ENCODE results near the gene SLC25A43. TPM values are rescaled to one million over a fixed set of nuclear protein-coding genes. Genes with fewer than 3 reads are reported as not detected.

SLC25A43 gene
- total and polyA plus RNA-seq, 2 of the 4 experiments (the other 2 are of a cell fraction), result 12.3 to 12.5 TPM

DNA sequence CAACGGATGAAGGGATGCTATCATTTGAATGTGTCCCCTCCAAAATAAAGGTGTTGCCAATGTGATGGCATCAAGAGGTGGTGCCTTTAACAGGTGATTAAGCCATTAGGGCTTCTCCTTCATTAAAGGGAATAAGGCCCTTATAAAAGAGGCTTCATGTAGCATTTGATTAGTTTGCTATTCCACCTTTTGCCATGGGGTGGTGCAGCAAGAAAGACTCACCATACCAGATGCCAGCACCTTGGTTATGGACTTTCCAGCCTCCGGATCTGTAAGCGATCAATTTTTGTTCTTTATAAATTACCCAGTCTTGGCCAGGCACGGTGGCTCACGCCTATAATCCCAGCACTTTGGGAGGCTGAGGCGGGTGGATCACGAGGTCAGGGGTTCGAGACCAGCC is 7.9 kb upstream of the SLC25A43 start:
- no peak overlapping the region for H3K14ac ChIP-seq (replicated peaks; ENCODE audit: low read depth, low read length)
- in situ Hi-C loops (cut with MboI; ENCODE audit: low sequenced_read_pairs), result no loop called here
- H3K4me1 ChIP-seq (ENCODE audit: control insufficient read depth, insufficient read depth, low read length), result no peaks in the 10 kb centered on the region
- no peak overlapping the region for H2BK120ac ChIP-seq (ENCODE audit: low read depth, low read length)
- no peak overlapping the region for H3K23ac ChIP-seq (ENCODE audit: low read depth, low read length)
- no peak overlapping the region for H3K4ac ChIP-seq (ENCODE audit: low read depth, low read length)
- no peaks in the 10 kb centered on the region for H3K9me3 ChIP-seq (ENCODE audit: control insufficient read depth, insufficient read depth, low read length)
- DNase-seq, result peak; percentile 25
- no peak overlapping the region for H2BK20ac ChIP-seq (ENCODE audit: low read depth, low read length)
- H2AK9ac ChIP-seq (replicated peaks; ENCODE audit: low read depth, low read length, poor library complexity), result no peak overlapping the region
- ChIA-PET POLR2A (ENCODE audit: unreplicated experiment) (no interaction called here), CTCF (interaction anchor here (1.2 kb wide), 1 partner anchor 121 kb away, joined by 3 read pairs; no protein-coding TSS in a partner anchor)
- TF ChIP-seq MAFK (IDR thresholded peaks at IDR 0.05; ENCODE audit: low read depth, low read length) (no peak), SMC3 (IDR thresholded peaks at IDR 0.05; ENCODE audit: low read depth, low read length) (peak; percentile 18; the same call in 1 of the 2 replicates), RCOR1 (IDR thresholded peaks at IDR 0.05; ENCODE audit: insufficient replicate concordance, low read length) (no peak), NFE2L2 (IDR thresholded peaks at IDR 0.05; ENCODE audit: low read depth, low read length) (no peak), POLR2A (IDR thresholded peaks at IDR 0.05; ENCODE audit: low read depth, low read length) (no peak), MXI1 (IDR thresholded peaks at IDR 0.05; ENCODE audit: borderline replicate concordance, low read depth, low read length) (no peak), RAD21 (IDR thresholded peaks at IDR 0.05; ENCODE audit: low read length) (peak; percentile 26; the same call in 1 of the 2 replicates), RFX5 (IDR thresholded peaks at IDR 0.05; ENCODE audit: low read depth, low read length) (no peak), FOS (IDR thresholded peaks at IDR 0.05; ENCODE audit: low read depth, low read length) (no peak), BHLHE40 (IDR thresholded peaks at IDR 0.05; ENCODE audit: low read depth, low read length) (no peak), MAZ (IDR thresholded peaks at IDR 0.05; ENCODE audit: borderline replicate concordance, low read depth, low read length) (no peak), CHD1 (IDR thresholded peaks at IDR 0.05; ENCODE audit: low read depth, low read length) (no peak), CEBPB (IDR thresholded peaks at IDR 0.05; ENCODE audit: low read depth, low read length) (no peak)
- TF ChIP-seq, protein P1, sequence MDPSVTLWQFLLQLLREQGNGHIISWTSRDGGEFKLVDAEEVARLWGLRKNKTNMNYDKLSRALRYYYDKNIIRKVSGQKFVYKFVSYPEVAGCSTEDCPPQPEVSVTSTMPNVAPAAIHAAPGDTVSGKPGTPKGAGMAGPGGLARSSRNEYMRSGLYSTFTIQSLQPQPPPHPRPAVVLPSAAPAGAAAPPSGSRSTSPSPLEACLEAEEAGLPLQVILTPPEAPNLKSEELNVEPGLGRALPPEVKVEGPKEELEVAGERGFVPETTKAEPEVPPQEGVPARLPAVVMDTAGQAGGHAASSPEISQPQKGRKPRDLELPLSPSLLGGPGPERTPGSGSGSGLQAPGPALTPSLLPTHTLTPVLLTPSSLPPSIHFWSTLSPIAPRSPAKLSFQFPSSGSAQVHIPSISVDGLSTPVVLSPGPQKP (IDR thresholded peaks at IDR 0.05; ENCODE audit: borderline replicate concordance, low read depth, low read length), result no peak
- TF ChIP-seq, protein P2, sequence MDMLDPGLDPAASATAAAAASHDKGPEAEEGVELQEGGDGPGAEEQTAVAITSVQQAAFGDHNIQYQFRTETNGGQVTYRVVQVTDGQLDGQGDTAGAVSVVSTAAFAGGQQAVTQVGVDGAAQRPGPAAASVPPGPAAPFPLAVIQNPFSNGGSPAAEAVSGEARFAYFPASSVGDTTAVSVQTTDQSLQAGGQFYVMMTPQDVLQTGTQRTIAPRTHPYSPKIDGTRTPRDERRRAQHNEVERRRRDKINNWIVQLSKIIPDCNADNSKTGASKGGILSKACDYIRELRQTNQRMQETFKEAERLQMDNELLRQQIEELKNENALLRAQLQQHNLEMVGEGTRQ (IDR thresholded peaks at IDR 0.05; ENCODE audit: low read depth, low read length), result no peak
- TF ChIP-seq, protein P3, sequence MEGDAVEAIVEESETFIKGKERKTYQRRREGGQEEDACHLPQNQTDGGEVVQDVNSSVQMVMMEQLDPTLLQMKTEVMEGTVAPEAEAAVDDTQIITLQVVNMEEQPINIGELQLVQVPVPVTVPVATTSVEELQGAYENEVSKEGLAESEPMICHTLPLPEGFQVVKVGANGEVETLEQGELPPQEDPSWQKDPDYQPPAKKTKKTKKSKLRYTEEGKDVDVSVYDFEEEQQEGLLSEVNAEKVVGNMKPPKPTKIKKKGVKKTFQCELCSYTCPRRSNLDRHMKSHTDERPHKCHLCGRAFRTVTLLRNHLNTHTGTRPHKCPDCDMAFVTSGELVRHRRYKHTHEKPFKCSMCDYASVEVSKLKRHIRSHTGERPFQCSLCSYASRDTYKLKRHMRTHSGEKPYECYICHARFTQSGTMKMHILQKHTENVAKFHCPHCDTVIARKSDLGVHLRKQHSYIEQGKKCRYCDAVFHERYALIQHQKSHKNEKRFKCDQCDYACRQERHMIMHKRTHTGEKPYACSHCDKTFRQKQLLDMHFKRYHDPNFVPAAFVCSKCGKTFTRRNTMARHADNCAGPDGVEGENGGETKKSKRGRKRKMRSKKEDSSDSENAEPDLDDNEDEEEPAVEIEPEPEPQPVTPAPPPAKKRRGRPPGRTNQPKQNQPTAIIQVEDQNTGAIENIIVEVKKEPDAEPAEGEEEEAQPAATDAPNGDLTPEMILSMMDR (conservative IDR thresholded peaks at IDR 0.05; ENCODE audit: low read depth, low read length), result peak; percentile 36
- dilution Hi-C loops (cut with HindIII; ENCODE audit: low sequenced_read_pairs, unreplicated experiment), result no loop called here
- H3K4me3 ChIP-seq (ENCODE audit: insufficient read depth, low read depth, low read length), result no peak overlapping the region
- no peak overlapping the region for H4K5ac ChIP-seq (ENCODE audit: low read depth, low read length)
- no TSS peak for BruUV-seq (replicated peaks)
- H3K36me3 ChIP-seq (ENCODE audit: control insufficient read depth, insufficient read depth, low read length), result no peaks in the 10 kb centered on the region
- H2BK5ac ChIP-seq (ENCODE audit: low read depth, low read length, poor library complexity, severe bottlenecking), result no peak overlapping the region
- no peak overlapping the region for H3K9ac ChIP-seq (ENCODE audit: low read depth, low read length)
- no peak overlapping the region for H2AFZ ChIP-seq (replicated peaks; ENCODE audit: low read length, poor library complexity)
- no CpG with 5 or more reads among the region's 8 CpGs for WGBS, 2 experiments (ENCODE audit: extremely low coverage in 2 of 2, insufficient read length in 1 of 2)
- H3K79me1 ChIP-seq (ENCODE audit: low read depth in 1 of 2, low read length in 2 of 2), result no peaks in the 10 kb centered on the region
- H4K91ac ChIP-seq (ENCODE audit: insufficient read depth, low read depth, low read length), result no peak overlapping the region
- no peak overlapping the region for H4K8ac ChIP-seq (ENCODE audit: low read depth in 2 of 2, low read length in 2 of 2)
- ATAC-seq (ENCODE audit: low read depth), result no peak; the same call in 1 of the 2 replicates
- H2BK15ac ChIP-seq (ENCODE audit: low read depth, low read length), result no peak overlapping the region
- H3K27ac ChIP-seq (ENCODE audit: insufficient read depth, low read length), result no peak overlapping the region
- no peaks in the 10 kb centered on the region for H3K27me3 ChIP-seq (ENCODE audit: control insufficient read depth, insufficient read depth, low read length)
- H3K18ac ChIP-seq (ENCODE audit: low read depth, low read length), result no peak overlapping the region
- no peak overlapping the region for H3K56ac ChIP-seq (ENCODE audit: extremely low read depth, insufficient read depth, low read length)
- H3K4me2 ChIP-seq (ENCODE audit: low read depth, low read length), result no peak overlapping the region
- no peaks in the 10 kb centered on the region for H3K9me1 ChIP-seq (ENCODE audit: insufficient read depth, low read length)
- intact Hi-C loops (cut with micrococcal nuclease), result no loop called here
- H2AK5ac ChIP-seq (ENCODE audit: low read depth, low read length), result no peak overlapping the region
- no peaks in the 10 kb centered on the region for H4K20me1 ChIP-seq (ENCODE audit: insufficient read depth, low read length)
